Activated CD4-positive, alpha-beta T cell treated with anti-CD3 and anti-CD28 coated beads, Interleukin-2, amount 50 U/mL, for 16 hours (primary cell): ENCODE measurements around the gene GMPR2.
A peak's percentile ranks its signal among the peaks of the same experiment; 100 is the strongest.
"Not testable (repeated sequence)": the region's sequence is repeated elsewhere in the genome, so short reads cannot be mapped to it uniquely, and the experiment has no call there.

Experiments
- DNase-seq: peaks from one replicate; pipeline ENCODE4 v3.0.0-alpha.2; 2020

Gene GMPR2

DNA sequence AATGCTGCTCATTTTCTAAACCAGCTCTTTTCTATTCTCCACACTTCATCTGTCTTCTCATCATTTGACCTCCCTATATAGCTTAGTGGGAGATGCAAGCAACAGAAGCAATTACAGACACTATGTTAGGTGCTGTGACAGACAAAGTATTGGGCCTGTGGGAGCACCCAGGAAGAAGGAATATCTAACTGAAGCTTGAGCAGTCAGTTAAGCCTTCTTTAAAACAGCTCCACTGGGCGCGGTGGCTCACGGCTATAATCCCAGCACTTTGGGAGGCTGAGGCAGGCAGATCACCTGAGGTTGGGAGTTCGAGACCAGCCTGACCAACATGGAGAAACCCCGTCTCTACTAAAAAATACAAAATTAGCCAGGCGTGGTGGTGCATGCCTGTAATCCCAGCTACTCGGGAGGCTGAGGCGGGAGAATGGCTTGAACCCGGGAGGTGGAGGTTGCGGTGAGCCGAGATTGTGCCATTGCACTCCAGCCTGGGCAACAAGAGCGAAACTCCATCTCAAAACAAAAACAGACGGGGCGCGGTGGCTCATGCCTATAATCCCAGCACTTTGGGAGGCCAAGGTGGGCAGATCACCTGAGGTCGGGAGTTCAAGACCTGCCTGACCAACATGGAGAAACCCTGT lies 29.4 kb upstream of the GMPR2 start:
- not testable (repeated sequence) for DNase-seq

- DNase-seq, result no peak
These were observed 28.3 kb upstream of the GMPR2 start for GRCh38 chr14:24204163-24205146.

- DNase-seq, result no peak
These were observed 26.2 kb upstream of the GMPR2 start for GRCh38 chr14:24206260-24207103.

- no peak for DNase-seq
These were observed 25.6 kb upstream of the GMPR2 start for GRCh38 chr14:24207104-24207551.

- no peak for DNase-seq
These were observed 25.1 kb upstream of the GMPR2 start for GRCh38 chr14:24207625-24208024.

GRCh38 chr14:24211311-24211710 lies 21.4 kb upstream of the GMPR2 start:
- no peak for DNase-seq

- DNase-seq, result peak; percentile 98
These were observed 19.5 kb upstream of the GMPR2 start, which contains the start of gene CHMP4A for GRCh38 chr14:24212924-24213865. CHMP4A (minus strand) TSS chr14:24213488; CDS start chr14:24213439, 49 bp downstream.

DNA sequence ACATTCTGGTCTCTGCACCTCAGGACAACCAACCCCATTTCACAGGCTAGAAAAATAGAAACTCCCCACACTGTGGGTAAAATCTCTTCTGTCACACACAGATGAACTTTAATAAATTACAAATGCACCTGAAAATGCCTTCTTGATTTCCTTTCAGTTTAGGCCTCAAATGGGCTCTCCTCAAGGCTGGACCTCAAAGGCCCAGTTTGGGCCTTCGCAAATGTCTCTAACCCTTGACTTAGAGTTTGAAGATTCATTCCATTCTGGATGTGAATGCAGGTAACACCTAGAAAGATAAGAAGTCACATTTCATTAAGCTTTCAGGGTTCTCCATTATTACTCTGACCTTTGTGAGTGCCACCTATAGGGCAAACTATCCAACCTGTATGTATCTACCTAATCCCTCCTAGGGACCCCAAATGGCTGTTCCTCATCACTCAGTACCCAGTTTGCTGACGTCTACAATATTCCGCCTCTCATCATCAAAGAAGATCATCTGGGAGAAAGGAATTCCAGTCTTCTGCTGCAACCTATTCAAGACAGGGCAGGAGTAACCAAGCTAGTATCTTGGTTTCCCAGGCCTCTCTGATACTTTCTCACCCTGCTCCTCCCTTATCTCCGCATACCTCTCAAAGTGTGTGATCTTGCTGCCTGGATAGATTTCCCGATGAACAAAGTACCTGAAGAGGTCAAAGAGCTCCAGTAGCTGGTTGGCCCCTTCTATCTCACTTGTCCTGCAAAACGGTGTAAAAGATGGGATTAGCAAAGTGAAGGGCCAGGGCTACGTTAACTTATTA lies 18.7 kb upstream of the GMPR2 start:
- no peak for DNase-seq

DNA sequence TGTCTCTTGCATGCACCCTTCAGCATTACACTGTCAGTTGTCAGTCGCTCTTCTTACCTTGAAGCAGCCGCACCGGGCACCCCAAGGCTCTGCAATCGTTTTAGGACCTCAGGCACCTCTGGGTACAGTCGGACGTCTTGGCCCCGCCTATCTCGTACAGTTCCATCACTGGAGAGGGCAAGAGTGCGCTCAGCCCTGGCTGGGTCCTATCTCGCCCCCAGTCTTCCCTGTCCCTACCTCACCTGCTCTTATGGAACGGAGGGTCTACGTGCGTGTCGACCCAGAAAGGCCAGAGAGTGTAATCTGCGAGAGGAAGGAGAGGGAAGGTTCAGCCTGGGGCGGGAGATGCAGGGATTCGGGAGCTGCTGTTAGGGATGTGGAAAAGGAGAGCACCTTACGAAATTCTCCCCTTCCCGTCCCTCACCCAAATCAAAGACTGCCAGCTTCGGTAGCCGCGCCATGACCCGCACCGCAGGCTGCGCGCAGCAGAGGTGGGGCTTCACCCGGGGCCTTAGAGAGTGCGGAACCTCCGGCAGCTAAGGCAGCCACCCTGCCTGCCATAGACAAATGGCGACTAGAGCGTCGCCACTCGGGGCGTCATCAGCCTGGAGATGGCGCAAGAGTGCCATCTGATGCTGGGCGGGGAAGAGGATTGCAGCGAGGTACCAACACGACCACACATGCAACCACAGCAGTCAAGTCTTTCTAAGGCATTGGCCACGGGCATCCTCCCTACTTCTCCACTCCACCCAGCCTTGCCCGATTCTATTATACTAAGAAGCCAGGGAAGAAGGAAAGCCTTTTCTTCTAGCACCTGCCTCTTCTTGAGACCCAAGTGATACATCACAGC lies 17.0 kb upstream of the GMPR2 start, which contains the start of gene MDP1:
Gene MDP1, minus strand, starts transcription at position 572 of the 850 bp plus-strand sequence. Its CDS starts 111 bp downstream, at position 461.
- peak; percentile 92 for DNase-seq

DNA sequence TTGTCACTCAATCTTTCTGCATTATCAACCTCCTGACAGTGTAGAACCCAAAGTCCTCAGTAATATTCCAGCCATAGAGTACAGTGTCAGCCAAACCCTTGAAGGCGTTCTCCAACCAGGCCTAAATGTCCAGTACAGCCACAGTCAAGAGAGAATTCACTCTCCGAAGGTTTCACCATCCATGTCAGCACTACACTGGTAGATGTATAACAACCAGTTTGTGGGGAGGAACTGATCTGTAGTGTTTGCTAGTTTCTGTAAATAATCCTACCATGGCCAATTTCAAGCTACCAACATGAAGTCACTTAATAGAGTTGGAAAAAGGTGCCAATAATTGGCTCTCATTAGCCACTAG lies 16.4 kb upstream of the GMPR2 start:
- DNase-seq, result no peak

DNA sequence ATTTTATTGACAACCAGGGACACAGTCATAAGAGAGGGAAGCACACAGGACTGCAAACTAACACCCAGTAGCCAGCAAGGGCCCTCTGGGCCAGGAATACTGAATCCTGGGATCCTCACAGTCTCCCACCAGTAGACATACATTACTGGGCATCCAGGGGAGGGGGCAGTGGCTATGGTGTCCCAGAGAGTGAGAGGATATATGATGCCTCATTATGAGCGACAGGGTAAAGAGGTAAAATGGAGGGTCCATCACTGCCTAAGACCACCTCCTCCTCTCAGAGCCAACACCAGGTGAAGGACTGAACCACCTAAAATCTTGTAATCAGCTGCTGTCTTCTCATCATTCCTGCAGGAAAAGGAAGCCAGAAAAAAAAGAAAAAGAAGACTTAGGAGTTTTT lies 15.9 kb upstream of the GMPR2 start:
- not testable (repeated sequence) for DNase-seq

DNA sequence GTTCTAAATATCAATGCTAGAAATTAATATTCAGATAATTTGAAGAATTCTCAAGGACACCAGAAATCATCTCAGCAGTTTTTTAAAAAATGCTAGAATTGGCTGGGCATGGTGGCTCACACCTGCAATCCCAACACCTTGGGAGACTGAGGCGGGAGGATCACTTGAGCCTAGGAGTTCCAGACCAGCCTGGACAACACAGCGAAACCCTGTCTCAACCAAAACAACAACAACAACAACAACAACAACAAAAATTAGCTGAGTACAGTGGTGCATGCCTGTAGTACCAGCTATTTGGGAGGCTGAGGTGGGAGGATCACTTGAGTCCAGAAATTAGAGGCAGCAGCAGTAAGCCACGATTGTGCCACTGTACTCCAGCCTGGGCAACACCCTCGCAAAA lies 13.6 kb upstream of the GMPR2 start:
- no peak for DNase-seq

DNA sequence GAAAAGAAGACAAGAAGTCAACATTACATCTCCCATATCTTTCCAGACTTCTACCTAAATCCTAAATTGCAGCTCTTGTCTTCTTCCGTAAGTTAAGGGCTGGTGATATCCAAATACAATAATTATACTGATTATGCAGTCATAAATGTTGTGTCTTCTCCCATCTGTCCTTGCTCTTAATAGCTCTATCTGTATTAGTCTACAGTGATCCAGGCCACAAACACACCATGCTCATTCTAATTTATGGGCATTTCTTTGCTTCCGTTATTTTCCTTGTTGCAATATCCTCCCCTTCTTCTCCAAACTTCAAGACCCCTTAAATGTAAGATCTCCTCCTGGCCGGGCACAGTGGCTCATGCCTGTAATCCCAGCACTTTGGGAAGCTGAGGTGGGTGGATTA lies 13.2 kb upstream of the GMPR2 start:
- no peak for DNase-seq

GRCh38 chr14:24222987-24223386 lies 9.7 kb upstream of the GMPR2 start:
- not testable (repeated sequence) for DNase-seq

GRCh38 chr14:24224618-24225071 lies 8.1 kb upstream of the GMPR2 start:
- DNase-seq, result no peak

DNA sequence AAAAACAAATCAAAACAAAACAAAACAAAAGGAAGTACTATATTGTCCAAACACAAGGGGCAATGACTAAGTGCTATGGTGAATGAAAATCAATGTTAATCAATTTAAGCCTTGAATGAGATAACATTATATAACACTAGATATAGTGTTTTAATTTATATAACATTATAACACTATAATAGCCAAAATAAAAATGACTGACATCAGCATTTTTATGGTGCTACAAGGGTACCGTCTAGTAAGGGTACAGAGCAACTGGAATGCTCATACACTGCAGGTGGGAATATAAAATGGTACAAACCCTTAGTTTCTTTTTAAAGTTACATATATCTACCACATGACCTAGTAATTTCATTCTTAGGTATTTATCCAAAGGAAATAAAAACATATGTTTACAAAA lies 6.3 kb upstream of the GMPR2 start:
- no peak for DNase-seq

- DNase-seq, result no peak
These were observed 3.8 kb upstream of the GMPR2 start for GRCh38 chr14:24228902-24229301.

- DNase-seq, result no peak
These were observed 1.2 kb upstream of the GMPR2 start for GRCh38 chr14:24231263-24232120.
